K562 (cell line): ENCODE data around the gene PHF12.

Source experiments
- CBX3 ChIP-seq, 2 experiments: IDR thresholded peaks; 1 replicate in 1 of 2; 2 replicates in 1 of 2; pipeline ENCODE4 v1.6.1; 2012; ENCODE audit warnings: inconsistent platforms in 2 of 2, low read length in 2 of 2, borderline replicate concordance in 1 of 2, control low read depth in 1 of 2
- CTCF ChIP-seq, 3 experiments: IDR thresholded peaks in 2 of 3; conservative IDR thresholded peaks in 1 of 3; 2 replicates each; pipeline ENCODE4 v1.5.1; 2011 to 2012; ENCODE audit warnings: low read length in 3 of 3, mild to moderate bottlenecking in 3 of 3, control low read depth in 2 of 3, improper control_type of control experiment in 1 of 3, inconsistent platforms in 1 of 3, low read depth in 1 of 3, mixed read lengths in 1 of 3, moderate library complexity in 1 of 3; ENCODE audit not compliant: insufficient read depth in 2 of 3
- FOXK2 ChIP-seq, 2 experiments: fragments of 450-650 bp; IDR thresholded peaks in 1 of 2; conservative IDR thresholded peaks in 1 of 2; 2 replicates each; pipeline ENCODE4 v1.6.1; 2016; ENCODE audit warnings: low read depth in 2 of 2, mild to moderate bottlenecking in 1 of 2
- GTF2F1 ChIP-seq: IDR thresholded peaks from 2 replicates; pipeline ENCODE4 v1.6.1; 2011; ENCODE audit warnings: low read depth, low read length, improper control_type of control experiment
- MXI1 ChIP-seq: IDR thresholded peaks from 2 replicates; pipeline ENCODE4 v1.6.1; 2011; ENCODE audit warnings: low read depth, mild to moderate bottlenecking, improper control_type of control experiment, low read length
- MYC ChIP-seq, 2 experiments: fragments of 250-450 bp in 1 of 2; sonication (Bioruptor Pico) in 1 of 2; IDR thresholded peaks; 2 replicates each; pipeline versions ENCODE4 v1.5.1 to v1.6.1; 2012 to 2021; ENCODE audit warnings: low read depth in 2 of 2, borderline replicate concordance in 1 of 2, improper control_type of control experiment in 1 of 2, low read length in 1 of 2, mild to moderate bottlenecking in 1 of 2, moderate library complexity in 1 of 2
- RBBP5 ChIP-seq: fragments of 200-600 bp; sonication (generic); IDR thresholded peaks from 2 replicates; pipeline ENCODE4 v1.6.1; 2012; ENCODE audit warnings: borderline replicate concordance, mild to moderate bottlenecking, low read length, control low read depth, inconsistent platforms; ENCODE audit not compliant: insufficient read depth, poor library complexity, severe bottlenecking
- REST ChIP-seq, 2 experiments: fragments of 450-650 bp; formaldehyde crosslinking in 1 of 2; IDR thresholded peaks; 2 replicates each; pipeline versions ENCODE4 v1.4.0 to v1.6.1; 2014 to 2020; ENCODE audit warnings: mild to moderate bottlenecking in 2 of 2, borderline replicate concordance in 1 of 2, low read depth in 1 of 2
- THRA ChIP-seq: fragments of 450-650 bp; IDR thresholded peaks from 2 replicates; pipeline ENCODE4 v1.6.1; 2017; ENCODE audit warnings: mild to moderate bottlenecking, moderate library complexity
- TRIM28 ChIP-seq: fragments of 450-650 bp; IDR thresholded peaks from 2 replicates; pipeline ENCODE4 v1.6.1; 2017
- ZFP36 ChIP-seq: fragments of 150-350 bp; IDR thresholded peaks from 2 replicates; pipeline ENCODE4 v1.6.1; 2018; ENCODE audit warnings: low read length, low read depth; ENCODE audit not compliant: partially characterized antibody
- ZNF311 ChIP-seq: fragments of 250-450 bp; sonication (Bioruptor Pico); IDR thresholded peaks from 2 replicates; pipeline ENCODE4 v1.4.0; 2020; ENCODE audit warnings: mild to moderate bottlenecking, moderate library complexity
- ZSCAN32 ChIP-seq: fragments of 450-650 bp; formaldehyde crosslinking; IDR thresholded peaks from 2 replicates; pipeline ENCODE4 v1.4.0; 2020; ENCODE audit warnings: mild to moderate bottlenecking, moderate library complexity

GRCh38 chr17:28949185-28950016 is 1.9 kb downstream of the PHF12 start:
- TF ChIP-seq CTCF (IDR thresholded peaks at IDR 0.05 in 2 of 3, conservative IDR thresholded peaks at IDR 0.05 in 1 of 3; ENCODE audit: insufficient read depth in 2 of 3, low read depth in 1 of 3, low read length in 3 of 3) (no peak), CBX3 (IDR thresholded peaks at IDR 0.05; ENCODE audit: borderline replicate concordance in 1 of 2, low read length in 2 of 2) (no peak), RBBP5 (peak; percentile 43), ZSCAN32 (CRISPR knock-in tag) (no peak), ZNF311 (no peak), THRA (no peak), TRIM28 (no peak), REST (IDR thresholded peaks at IDR 0.05; ENCODE audit: borderline replicate concordance) (no peak), REST (CRISPR knock-in tag; IDR thresholded peaks at IDR 0.05; ENCODE audit: low read depth) (no peak), ZFP36 (no peak), MYC (IDR thresholded peaks at IDR 0.05; ENCODE audit: low read depth, low read length) (no peak), MYC (CRISPR knock-in tag; IDR thresholded peaks at IDR 0.05; ENCODE audit: borderline replicate concordance, low read depth) (no peak), GTF2F1 (no peak), MXI1 (no peak), FOXK2 (conservative IDR thresholded peaks at IDR 0.05 in 1 of 2, IDR thresholded peaks at IDR 0.05 in 1 of 2; ENCODE audit: low read depth in 2 of 2) (peak; percentile 72 to 90)
